Hematopoietic multipotent progenitor cell (in vitro differentiated cells): ENCODE data around the gene GREM2. TPM values are rescaled to one million over a fixed set of nuclear protein-coding genes. Genes with fewer than 3 reads are reported as not detected.

ENCODE experiments used
- DNase-seq, 3 donors: peaks; one replicate each; pipeline ENCODE4 v3.0.0-alpha.2; 2011 to 2015; ENCODE audit warnings: low read depth in 2 of 3, low spot score in 2 of 3
- total RNA-seq: library from RNA; depleted of rRNA; stranded (reverse); fragments of >200 nt; gene quantifications from one replicate; pipeline ENCODE4 v1.2.3, GENCODE V29; 2012

GREM2 gene
- total RNA-seq = not detected

GRCh38 chr1:240611619-240612480, at the start of gene GREM2:
TSS of gene GREM2 (minus strand) at chr1:240612155. CDS start at chr1:240493475, 118,680 bp downstream.
- DNase-seq = peak; percentile 2 to 54 (median 22)

GRCh38 chr1:240658312-240658960, 46.5 kb upstream of the GREM2 start:
- no peak for DNase-seq

- DNase-seq = no peak
Observed at GRCh38 chr1:240656531-240656930, 44.6 kb upstream of the GREM2 start.

GRCh38 chr1:240652961-240653409, 41.0 kb upstream of the GREM2 start:
- DNase-seq = no peak

GRCh38 chr1:240652549-240652948, 40.6 kb upstream of the GREM2 start:
- no peak for DNase-seq

GRCh38 chr1:240650877-240651276, 38.9 kb upstream of the GREM2 start:
- DNase-seq = no peak

GRCh38 chr1:240649733-240650721, 38.1 kb upstream of the GREM2 start:
- DNase-seq = no peak

GRCh38 chr1:240646571-240647240, 34.8 kb upstream of the GREM2 start:
- no peak for DNase-seq

GRCh38 chr1:240644732-240645131, 32.8 kb upstream of the GREM2 start:
- no peak for DNase-seq

GRCh38 chr1:240635466-240636256, 23.7 kb upstream of the GREM2 start:
- no peak for DNase-seq

- no peak for DNase-seq
Observed at GRCh38 chr1:240630409-240630808, 18.5 kb upstream of the GREM2 start.

- DNase-seq = no peak
Observed at GRCh38 chr1:240621249-240621648, 9.3 kb upstream of the GREM2 start.

GRCh38 chr1:240619906-240620621, 8.1 kb upstream of the GREM2 start:
- no peak for DNase-seq

- DNase-seq = no peak
Observed at GRCh38 chr1:240619357-240619756, 7.4 kb upstream of the GREM2 start.

- peak in 1 of 3 donors; percentile 61 for DNase-seq
Observed at GRCh38 chr1:240618946-240619345, 7.0 kb upstream of the GREM2 start.

- DNase-seq = no peak
Observed at GRCh38 chr1:240616018-240616417, 4.1 kb upstream of the GREM2 start.

GRCh38 chr1:240613356-240614142, 1.6 kb upstream of the GREM2 start:
- DNase-seq = peak in 1 of 3 donors; percentile 53

- no peak for DNase-seq
Observed at GRCh38 chr1:240612811-240613210, 856 bp upstream of the GREM2 start.
